ENCODE measurements around the gene EI24.

The EI24 gene

DNA sequence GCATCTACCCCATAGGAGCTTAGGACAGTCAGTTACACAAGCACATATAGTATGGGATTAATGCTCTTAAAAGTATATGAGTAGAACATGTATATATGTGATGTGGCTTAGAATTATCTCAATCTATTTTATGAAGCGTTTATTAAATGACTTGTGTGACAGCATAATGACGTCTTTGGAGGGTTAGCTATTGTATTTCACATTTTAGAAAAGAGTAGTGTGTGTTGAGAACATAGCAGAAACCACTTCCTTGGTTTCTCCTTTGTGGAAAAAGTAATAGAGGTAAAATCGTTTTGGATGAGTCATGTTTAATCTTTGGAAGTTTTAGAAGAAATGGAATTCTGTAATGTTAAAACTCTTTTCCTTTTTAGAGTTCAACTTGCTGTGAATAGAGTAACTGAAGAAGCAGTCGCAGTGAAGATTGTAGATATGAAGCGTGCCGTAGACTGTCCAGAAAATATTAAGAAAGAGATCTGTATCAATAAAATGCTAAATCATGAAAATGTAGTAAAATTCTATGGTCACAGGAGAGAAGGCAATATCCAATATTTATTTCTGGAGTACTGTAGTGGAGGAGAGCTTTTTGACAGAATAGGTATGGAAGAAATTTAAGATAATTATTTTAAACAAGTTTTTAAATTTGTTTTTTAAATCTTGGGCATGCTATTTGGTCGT, 58.1 kb downstream of the EI24 start:
- Histone ChIP-seq H3K27me3 (ENCODE audit: insufficient read depth, low read depth) (no peaks in the 10 kb centered on the region), H3K79me2 (ENCODE audit: insufficient read depth, low read depth) (peaks cover 33% of the 10 kb centered on the region), H3K36me3 (ENCODE audit: insufficient read depth) (no peaks in the 10 kb centered on the region), H3K27ac (peak overlapping the region; percentile 96; the same call in 1 of the 2 replicates), H3K9ac (peak overlapping the region; percentile 95; the same call in 1 of the 2 replicates), H3K4me3 (IDR thresholded peaks at IDR 0.05; ENCODE audit: insufficient read depth, low read depth, low read length) (no peak overlapping the region), H3K4me2 (peak overlapping the region; percentile 89), H4K20me1 (ENCODE audit: insufficient read depth) (no peaks in the 10 kb centered on the region), H3K4me1 (ENCODE audit: low read depth, poor library complexity, severe bottlenecking) (peaks cover 36% of the 10 kb centered on the region), H2AFZ (ENCODE audit: low read depth) (no peak overlapping the region)
- TF ChIP-seq, protein P1, sequence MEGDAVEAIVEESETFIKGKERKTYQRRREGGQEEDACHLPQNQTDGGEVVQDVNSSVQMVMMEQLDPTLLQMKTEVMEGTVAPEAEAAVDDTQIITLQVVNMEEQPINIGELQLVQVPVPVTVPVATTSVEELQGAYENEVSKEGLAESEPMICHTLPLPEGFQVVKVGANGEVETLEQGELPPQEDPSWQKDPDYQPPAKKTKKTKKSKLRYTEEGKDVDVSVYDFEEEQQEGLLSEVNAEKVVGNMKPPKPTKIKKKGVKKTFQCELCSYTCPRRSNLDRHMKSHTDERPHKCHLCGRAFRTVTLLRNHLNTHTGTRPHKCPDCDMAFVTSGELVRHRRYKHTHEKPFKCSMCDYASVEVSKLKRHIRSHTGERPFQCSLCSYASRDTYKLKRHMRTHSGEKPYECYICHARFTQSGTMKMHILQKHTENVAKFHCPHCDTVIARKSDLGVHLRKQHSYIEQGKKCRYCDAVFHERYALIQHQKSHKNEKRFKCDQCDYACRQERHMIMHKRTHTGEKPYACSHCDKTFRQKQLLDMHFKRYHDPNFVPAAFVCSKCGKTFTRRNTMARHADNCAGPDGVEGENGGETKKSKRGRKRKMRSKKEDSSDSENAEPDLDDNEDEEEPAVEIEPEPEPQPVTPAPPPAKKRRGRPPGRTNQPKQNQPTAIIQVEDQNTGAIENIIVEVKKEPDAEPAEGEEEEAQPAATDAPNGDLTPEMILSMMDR (conservative IDR thresholded peaks at IDR 0.05; ENCODE audit: low read depth, low read length): no peak
